OCI-LY7 (cell line): ENCODE data around the gene SCN4B. TPM values are rescaled to one million over a fixed set of nuclear protein-coding genes. Genes with fewer than 3 reads are reported as not detected.

Source experiments
- BruUV-seq: library from RNA; stranded (reverse); fragments of 400-500 nt; replicated peaks from 2 replicates; lab custom pipeline; 2021; lab: Mats Ljungman, UMichigan
- CTCF ChIA-PET: fragments of 300-600 bp; sonication (Branson Sonifier 250); formaldehyde crosslinking; loops from one replicate; lab custom pipeline; 2022; ENCODE audit warnings: antibody characterized with exemption; ENCODE audit not compliant: unreplicated experiment; lab: Charles Lee
- POLR2A ChIA-PET: fragments of 300-600 bp; sonication (Branson Sonifier 250); formaldehyde crosslinking; loops from one replicate; lab custom pipeline; 2022; ENCODE audit warnings: antibody characterized with exemption; lab: Charles Lee
- DNase-seq: peaks from one replicate; pipeline ENCODE4 v3.0.0-alpha.2; 2015; ENCODE audit warnings: low spot score
- H2AFZ ChIP-seq: fragments of 200-600 bp; sonication (generic), shearing (Covaris generic); 2 replicates; pipeline ENCODE4 v1.6.1; 2014; ENCODE audit warnings: mild to moderate bottlenecking, antibody characterized with exemption, low read length, moderate library complexity
- H3K27ac ChIP-seq: fragments of 200-600 bp; sonication (generic); 2 replicates; pipeline ENCODE4 v1.5.1; 2014; ENCODE audit warnings: mixed run types, low read depth, mild to moderate bottlenecking, moderate library complexity, low read length, inconsistent platforms; ENCODE audit not compliant: poor library complexity, severe bottlenecking
- H3K36me3 ChIP-seq: fragments of 200-600 bp; sonication (generic); 2 replicates; pipeline ENCODE4 v1.6.1; 2014; ENCODE audit warnings: mild to moderate bottlenecking, antibody characterized with exemption, low read length, moderate library complexity, mixed read lengths; ENCODE audit not compliant: insufficient read depth
- H3K4me1 ChIP-seq: fragments of 200-600 bp; sonication (generic); 2 replicates; pipeline ENCODE4 v1.5.1; 2014; ENCODE audit warnings: mild to moderate bottlenecking, low read length; ENCODE audit not compliant: insufficient read depth, poor library complexity, severe bottlenecking
- H3K4me2 ChIP-seq: fragments of 200-600 bp; sonication (generic); 2 replicates; pipeline ENCODE4 v1.6.1; 2014; ENCODE audit warnings: mild to moderate bottlenecking, low read length
- H3K4me3 ChIP-seq: fragments of 200-600 bp; sonication (generic); 2 replicates; pipeline ENCODE4 v1.5.1; 2014; ENCODE audit warnings: mild to moderate bottlenecking, low read depth, low read length; ENCODE audit not compliant: poor library complexity, severe bottlenecking
- H3K79me2 ChIP-seq: fragments of 200-600 bp; sonication (generic); 2 replicates; pipeline ENCODE4 v1.6.1; 2016; ENCODE audit warnings: low read depth, mild to moderate bottlenecking, low read length, moderate library complexity, mixed read lengths; ENCODE audit not compliant: insufficient read depth
- H3K9me2 ChIP-seq: fragments of 200-600 bp; sonication (generic); 2 replicates; pipeline ENCODE4 v1.6.1; 2016; ENCODE audit warnings: mild to moderate bottlenecking, low read length, mixed read lengths; ENCODE audit not compliant: insufficient read depth
- H3K9me3 ChIP-seq: fragments of 200-600 bp; sonication (generic); 2 replicates; pipeline ENCODE4 v1.6.1; 2014; ENCODE audit warnings: mild to moderate bottlenecking, mixed run types, low read length, mixed read lengths
- H4K20me1 ChIP-seq: fragments of 200-600 bp; sonication (generic); 2 replicates; pipeline ENCODE4 v1.6.1; 2014; ENCODE audit warnings: mild to moderate bottlenecking, antibody characterized with exemption, low read length, moderate library complexity, mixed read lengths; ENCODE audit not compliant: insufficient read depth
- EZH2phosphoT487 ChIP-seq: fragments of 200-600 bp; sonication (generic); IDR thresholded peaks from 2 replicates; pipeline ENCODE4 v1.6.1; 2018; ENCODE audit warnings: low read depth, borderline replicate concordance, mild to moderate bottlenecking, mixed run types, antibody characterized with exemption, low read length, moderate library complexity, mixed read lengths
- intact Hi-C: fragments of 100-400 bp; cut with micrococcal nuclease; formaldehyde crosslinking; loops from one replicate; pipeline ENCODE4 v1.10.0; 2022; ENCODE audit not compliant: unreplicated experiment
- total RNA-seq, 2 experiments: library from RNA; depleted of rRNA in 1 of 2; stranded (reverse); fragments of >200 nt in 1 of 2; shearing (Covaris generic) in 1 of 2; gene quantifications; 2 replicates each; pipeline ENCODE4 v1.2.3, GENCODE V29; 2014 to 2022
- TF ChIP-seq, protein P1 (sequence below): fragments of 200-600 bp; sonication (generic); conservative IDR thresholded peaks from 2 replicates; pipeline ENCODE4 v1.5.1; 2014; ENCODE audit warnings: mild to moderate bottlenecking, antibody characterized with exemption, low read length, moderate library complexity, mixed read lengths

The SCN4B gene
- total RNA-seq, 2 experiments from 2014 or later, result not detected

DNA sequence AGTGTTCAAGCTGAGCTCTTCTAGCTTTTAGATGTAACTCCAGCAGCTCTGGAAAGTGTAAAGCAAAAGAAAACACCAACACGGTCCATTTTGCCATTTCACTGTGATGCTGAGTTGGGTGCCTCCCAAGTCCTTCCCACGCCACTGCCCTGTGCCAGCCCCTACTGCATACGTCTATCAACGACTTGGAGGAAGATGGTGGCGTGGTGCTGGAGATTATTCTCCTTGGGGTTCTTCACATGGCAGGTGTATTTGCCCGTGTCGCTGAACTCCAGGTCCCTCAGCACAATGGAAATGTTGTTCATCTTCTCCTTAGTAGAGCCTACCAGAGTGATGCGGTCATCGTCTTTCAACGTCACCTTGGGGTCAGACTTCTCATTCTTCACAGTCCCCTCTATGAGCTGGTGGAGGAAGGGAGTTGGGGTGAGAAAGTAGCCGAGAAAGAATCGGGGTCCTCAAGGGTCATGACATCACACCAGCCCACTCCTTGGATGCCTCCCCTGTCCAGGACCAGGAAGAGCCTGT, 8.9 kb downstream of the SCN4B start:
- no peaks in the 10 kb centered on the region for H3K4me1 ChIP-seq
- intact Hi-C loops, result no loop called here
- no peaks in the 10 kb centered on the region for H3K36me3 ChIP-seq
- POLR2A ChIA-PET, result no interaction called here
- no peak overlapping the region for H3K4me3 ChIP-seq
- no peaks in the 10 kb centered on the region for H4K20me1 ChIP-seq
- H3K9me3 ChIP-seq, result no peaks in the 10 kb centered on the region
- no peak for TF ChIP-seq EZH2phosphoT487
- TF ChIP-seq, protein P1, sequence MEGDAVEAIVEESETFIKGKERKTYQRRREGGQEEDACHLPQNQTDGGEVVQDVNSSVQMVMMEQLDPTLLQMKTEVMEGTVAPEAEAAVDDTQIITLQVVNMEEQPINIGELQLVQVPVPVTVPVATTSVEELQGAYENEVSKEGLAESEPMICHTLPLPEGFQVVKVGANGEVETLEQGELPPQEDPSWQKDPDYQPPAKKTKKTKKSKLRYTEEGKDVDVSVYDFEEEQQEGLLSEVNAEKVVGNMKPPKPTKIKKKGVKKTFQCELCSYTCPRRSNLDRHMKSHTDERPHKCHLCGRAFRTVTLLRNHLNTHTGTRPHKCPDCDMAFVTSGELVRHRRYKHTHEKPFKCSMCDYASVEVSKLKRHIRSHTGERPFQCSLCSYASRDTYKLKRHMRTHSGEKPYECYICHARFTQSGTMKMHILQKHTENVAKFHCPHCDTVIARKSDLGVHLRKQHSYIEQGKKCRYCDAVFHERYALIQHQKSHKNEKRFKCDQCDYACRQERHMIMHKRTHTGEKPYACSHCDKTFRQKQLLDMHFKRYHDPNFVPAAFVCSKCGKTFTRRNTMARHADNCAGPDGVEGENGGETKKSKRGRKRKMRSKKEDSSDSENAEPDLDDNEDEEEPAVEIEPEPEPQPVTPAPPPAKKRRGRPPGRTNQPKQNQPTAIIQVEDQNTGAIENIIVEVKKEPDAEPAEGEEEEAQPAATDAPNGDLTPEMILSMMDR, result no peak
- no peak overlapping the region for H2AFZ ChIP-seq
- no peaks in the 10 kb centered on the region for H3K9me2 ChIP-seq
- no peak for DNase-seq
- no peak overlapping the region for H3K4me2 ChIP-seq
- BruUV-seq, result no TSS peak
- CTCF ChIA-PET, result interaction anchor here (0.6 kb wide), 1 partner anchor 225 kb away, joined by 3 read pairs; no protein-coding TSS in a partner anchor
- H3K79me2 ChIP-seq, result no peaks in the 10 kb centered on the region
- H3K27ac ChIP-seq, result no peak overlapping the region

DNA sequence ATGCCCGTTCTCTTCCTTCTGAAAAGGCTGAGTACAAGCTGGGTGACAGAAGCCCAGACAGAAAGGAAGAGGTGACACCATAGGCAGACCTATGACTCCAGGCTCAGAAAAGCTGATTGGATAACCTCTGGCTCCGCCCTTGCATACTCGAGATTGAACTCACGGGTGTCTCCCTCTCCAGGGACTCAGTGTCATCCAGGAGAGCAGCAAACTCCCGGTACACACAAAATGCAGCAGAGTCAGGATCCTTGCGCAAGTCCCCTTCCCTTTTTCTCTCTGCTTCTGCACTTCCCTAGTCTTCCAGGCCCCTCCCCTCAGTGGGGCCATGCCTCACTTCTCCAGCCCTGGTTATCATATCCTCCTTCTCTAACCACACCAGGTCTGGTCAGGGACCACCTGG, 9.8 kb downstream of the SCN4B start:
- Histone ChIP-seq H2AFZ (no peak overlapping the region), H3K36me3 (no peaks in the 10 kb centered on the region), H3K4me1 (no peaks in the 10 kb centered on the region), H3K4me3 (no peak overlapping the region), H4K20me1 (no peaks in the 10 kb centered on the region), H3K4me2 (no peak overlapping the region), H3K9me3 (no peaks in the 10 kb centered on the region), H3K79me2 (no peaks in the 10 kb centered on the region), H3K27ac (no peak overlapping the region), H3K9me2 (no peaks in the 10 kb centered on the region)
- TF ChIP-seq EZH2phosphoT487, result no peak
- TF ChIP-seq, protein P1, result no peak
- intact Hi-C loops, result no loop called here
- CTCF ChIA-PET, result no interaction called here
- POLR2A ChIA-PET, result no interaction called here
- no peak for DNase-seq
- no TSS peak for BruUV-seq

- POLR2A ChIA-PET, result no interaction called here
- no peak for TF ChIP-seq EZH2phosphoT487
- TF ChIP-seq, protein P1, result no peak
- no peaks in the 10 kb centered on the region for H3K9me3 ChIP-seq
- CTCF ChIA-PET, result no interaction called here
- no peaks in the 10 kb centered on the region for H3K4me1 ChIP-seq
- H3K27ac ChIP-seq, result no peak overlapping the region
- H3K4me2 ChIP-seq, result no peak overlapping the region
- no TSS peak for BruUV-seq
- H3K79me2 ChIP-seq, result no peaks in the 10 kb centered on the region
- no peak overlapping the region for H2AFZ ChIP-seq
- H3K4me3 ChIP-seq, result no peak overlapping the region
- H3K9me2 ChIP-seq, result no peaks in the 10 kb centered on the region
- H4K20me1 ChIP-seq, result no peaks in the 10 kb centered on the region
- intact Hi-C loops, result no loop called here
- DNase-seq, result no peak
- H3K36me3 ChIP-seq, result no peaks in the 10 kb centered on the region
Measured at GRCh38 chr11:118142081-118142480, 10.5 kb downstream of the SCN4B start.
